22Rv1 (cell line): Measurements from ENCODE around the gene AKAP6.

ENCODE experiments used
- ZFX ChIP-seq: fragments of 450-650 bp; IDR thresholded peaks from 2 replicates; pipeline ENCODE4 v1.6.1; 2017; ENCODE audit warnings: antibody characterized with exemption, borderline replicate concordance
- TF ChIP-seq, protein P1 (sequence below): fragments of 450-650 bp; IDR thresholded peaks from 2 replicates; pipeline ENCODE4 v1.5.1; 2017; ENCODE audit warnings: mild to moderate bottlenecking

- TF ChIP-seq, protein P1, sequence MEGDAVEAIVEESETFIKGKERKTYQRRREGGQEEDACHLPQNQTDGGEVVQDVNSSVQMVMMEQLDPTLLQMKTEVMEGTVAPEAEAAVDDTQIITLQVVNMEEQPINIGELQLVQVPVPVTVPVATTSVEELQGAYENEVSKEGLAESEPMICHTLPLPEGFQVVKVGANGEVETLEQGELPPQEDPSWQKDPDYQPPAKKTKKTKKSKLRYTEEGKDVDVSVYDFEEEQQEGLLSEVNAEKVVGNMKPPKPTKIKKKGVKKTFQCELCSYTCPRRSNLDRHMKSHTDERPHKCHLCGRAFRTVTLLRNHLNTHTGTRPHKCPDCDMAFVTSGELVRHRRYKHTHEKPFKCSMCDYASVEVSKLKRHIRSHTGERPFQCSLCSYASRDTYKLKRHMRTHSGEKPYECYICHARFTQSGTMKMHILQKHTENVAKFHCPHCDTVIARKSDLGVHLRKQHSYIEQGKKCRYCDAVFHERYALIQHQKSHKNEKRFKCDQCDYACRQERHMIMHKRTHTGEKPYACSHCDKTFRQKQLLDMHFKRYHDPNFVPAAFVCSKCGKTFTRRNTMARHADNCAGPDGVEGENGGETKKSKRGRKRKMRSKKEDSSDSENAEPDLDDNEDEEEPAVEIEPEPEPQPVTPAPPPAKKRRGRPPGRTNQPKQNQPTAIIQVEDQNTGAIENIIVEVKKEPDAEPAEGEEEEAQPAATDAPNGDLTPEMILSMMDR = no peak
- no peak for TF ChIP-seq ZFX
Observed at GRCh38 chr14:32525591-32525990, 196.5 kb downstream of the AKAP6 start.
